Parathyroid adenoma (tissue), 2 donors: ENCODE measurements around the gene SKIDA1.

Experiments
- H2AFZ ChIP-seq: fragments of 300-600 bp; sonication (generic); one replicate; pipeline ENCODE4 v1.7.0; 2017; ENCODE audit warnings: antibody characterized with exemption, mild to moderate bottlenecking
- H3K27ac ChIP-seq: fragments of 300-600 bp; sonication (generic); one replicate; pipeline ENCODE4 v1.7.0; 2017
- H3K27me3 ChIP-seq: fragments of 300-600 bp; sonication (generic); one replicate; pipeline ENCODE4 v1.7.0; 2017; ENCODE audit warnings: low read length; ENCODE audit not compliant: control insufficient read depth, insufficient read depth
- H3K36me3 ChIP-seq: fragments of 300-600 bp; sonication (generic); one replicate; pipeline ENCODE4 v1.7.0; 2017; ENCODE audit warnings: low read length; ENCODE audit not compliant: control insufficient read depth, insufficient read depth
- H3K4me1 ChIP-seq: fragments of 300-600 bp; sonication (generic); one replicate; pipeline ENCODE4 v1.7.0; 2017; ENCODE audit warnings: control low read depth
- H3K4me2 ChIP-seq: fragments of 300-600 bp; sonication (generic); one replicate; pipeline ENCODE4 v1.7.0; 2017; ENCODE audit warnings: low read length
- H3K4me3 ChIP-seq: fragments of 300-600 bp; sonication (generic); one replicate; pipeline ENCODE4 v1.7.0; 2017; ENCODE audit warnings: low read depth, low read length
- H3K79me2 ChIP-seq: fragments of 300-600 bp; sonication (generic); one replicate; pipeline ENCODE4 v1.7.0; 2017; ENCODE audit warnings: control low read depth
- H3K9ac ChIP-seq: fragments of 300-600 bp; sonication (generic); one replicate; pipeline ENCODE4 v1.7.0; 2017; ENCODE audit warnings: mild to moderate bottlenecking
- H3K9me3 ChIP-seq: fragments of 300-600 bp; sonication (generic); one replicate; pipeline ENCODE4 v1.7.0; 2017; ENCODE audit warnings: low read length; ENCODE audit not compliant: control insufficient read depth
- CTCF ChIP-seq: fragments of 300-600 bp; sonication (generic); IDR thresholded peaks from one replicate; pipeline ENCODE4 v1.7.0; 2017; ENCODE audit warnings: antibody characterized with exemption, mild to moderate bottlenecking
- donor health status: primary hyperparathyroidism.

Gene SKIDA1

GRCh38 chr10:21514129-21514817 is 11.2 kb downstream of the SKIDA1 start:
- no peaks in the 10 kb centered on the region for H3K27me3 ChIP-seq

DNA sequence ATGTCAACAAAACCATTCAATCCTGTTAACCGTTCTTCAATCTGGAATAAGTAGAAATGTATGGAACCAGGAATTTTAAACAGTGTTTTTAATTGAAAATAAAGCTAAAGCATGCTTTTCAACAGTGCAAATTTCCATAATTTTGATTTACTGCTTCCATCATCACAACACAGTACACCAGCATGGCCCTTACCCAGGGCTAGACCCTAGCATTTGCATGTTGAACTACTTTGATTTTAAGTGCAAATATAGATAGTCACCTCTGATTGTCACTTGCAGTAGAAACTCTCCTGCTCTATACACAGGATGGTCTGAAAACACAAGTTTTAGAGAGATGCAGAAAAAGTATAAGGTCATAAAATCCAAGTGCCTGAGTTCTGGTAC is 12.1 kb downstream of the SKIDA1 start:
- Histone ChIP-seq H3K36me3 (no peaks in the 10 kb centered on the region), H3K27me3 (no peaks in the 10 kb centered on the region)
- TF ChIP-seq CTCF = no peak

More at GRCh38 chr10:21514129-21514817, 11.2 kb downstream of the SKIDA1 start:
- Histone ChIP-seq H3K4me3 (no peak overlapping the region), H3K9me3 (no peaks in the 10 kb centered on the region), H3K9ac (no peak overlapping the region), H3K36me3 (no peaks in the 10 kb centered on the region), H3K4me1 (peaks cover 6% of the 10 kb centered on the region), H3K27ac (no peak overlapping the region), H3K79me2 (no peaks in the 10 kb centered on the region), H3K4me2 (no peak overlapping the region), H2AFZ (no peak overlapping the region)
- no peak for TF ChIP-seq CTCF

GRCh38 chr10:21512573-21513404 is 12.7 kb downstream of the SKIDA1 start:
- TF ChIP-seq CTCF = no peak

More for the DNA sequence above, 12.1 kb downstream of the SKIDA1 start:
- Histone ChIP-seq H2AFZ (no peak overlapping the region), H3K9ac (no peak overlapping the region), H3K27ac (no peak overlapping the region), H3K79me2 (no peaks in the 10 kb centered on the region), H3K9me3 (no peaks in the 10 kb centered on the region), H3K4me2 (no peak overlapping the region), H3K4me1 (peaks cover 6% of the 10 kb centered on the region), H3K4me3 (no peak overlapping the region)

DNA sequence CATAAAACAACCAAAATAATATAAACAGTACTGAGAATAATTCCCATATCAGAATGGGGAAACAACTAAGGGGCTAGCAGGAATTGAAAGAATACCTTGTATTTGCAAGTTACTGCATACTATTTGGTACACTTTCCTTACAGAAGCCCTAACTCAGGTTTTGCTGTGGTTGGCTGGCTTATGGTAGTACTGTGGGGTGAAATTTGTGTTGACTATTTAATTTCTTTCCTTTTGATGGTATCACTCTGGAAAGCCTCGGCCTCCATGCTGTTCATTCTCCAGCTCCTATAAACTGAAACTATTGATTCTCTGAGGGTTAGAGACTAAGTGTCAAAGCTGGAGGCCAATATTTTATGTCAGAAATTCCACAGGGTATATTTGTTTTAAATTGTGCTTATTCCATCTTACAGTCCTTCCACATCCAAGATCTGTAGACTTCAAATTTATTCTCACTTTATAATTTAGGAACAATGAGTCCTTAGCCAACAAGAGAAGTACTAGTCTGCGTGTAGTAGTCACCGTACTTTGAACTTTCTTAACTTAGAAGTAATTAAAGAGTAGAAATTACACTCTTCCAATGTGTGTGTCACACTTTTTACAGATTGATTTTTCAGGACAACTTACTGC is 13.4 kb downstream of the SKIDA1 start:
- no peak for TF ChIP-seq CTCF
- Histone ChIP-seq H3K4me2 (no peak overlapping the region), H3K9me3 (no peaks in the 10 kb centered on the region), H3K4me1 (peaks cover 4% of the 10 kb centered on the region), H3K27ac (no peak overlapping the region), H3K79me2 (no peaks in the 10 kb centered on the region), H3K4me3 (no peak overlapping the region), H3K27me3 (no peaks in the 10 kb centered on the region), H3K36me3 (no peaks in the 10 kb centered on the region), H2AFZ (no peak overlapping the region), H3K9ac (no peak overlapping the region)

More at GRCh38 chr10:21512573-21513404, 12.7 kb downstream of the SKIDA1 start:
- H3K4me2 ChIP-seq = no peak overlapping the region
- H2AFZ ChIP-seq = no peak overlapping the region
- H3K4me3 ChIP-seq = no peak overlapping the region
- no peaks in the 10 kb centered on the region for H3K79me2 ChIP-seq
- no peak overlapping the region for H3K27ac ChIP-seq
- no peak overlapping the region for H3K9ac ChIP-seq
- H3K27me3 ChIP-seq = no peaks in the 10 kb centered on the region
- no peaks in the 10 kb centered on the region for H3K9me3 ChIP-seq
- H3K36me3 ChIP-seq = no peaks in the 10 kb centered on the region
- peaks cover 6% of the 10 kb centered on the region for H3K4me1 ChIP-seq
